K562 (cell line): ENCODE data around the gene TOR1A. TPM values are rescaled to one million over a fixed set of nuclear protein-coding genes. Genes with fewer than 3 reads are reported as not detected.

ENCODE experiments used
- CHCHD3 ChIP-seq: fragments of 250-450 bp; sonication (Bioruptor Pico); IDR thresholded peaks from 2 replicates; pipeline ENCODE4 v2.1.2; 2022; ENCODE audit warnings: mild to moderate bottlenecking
- ELF4 ChIP-seq: fragments of 450-650 bp; formaldehyde crosslinking; IDR thresholded peaks from 2 replicates; pipeline ENCODE4 v1.4.0; 2022; ENCODE audit warnings: missing genetic modification characterization
- HDAC1 ChIP-seq, 2 experiments: fragments of 450-650 bp; IDR thresholded peaks; 2 replicates each; pipeline ENCODE4 v1.6.1; 2016 to 2017; ENCODE audit warnings: inconsistent platforms in 1 of 2, mild to moderate bottlenecking in 1 of 2, moderate library complexity in 1 of 2
- HLTF ChIP-seq: fragments of 450-650 bp; IDR thresholded peaks from 2 replicates; pipeline ENCODE4 v1.6.1; 2016
- MEF2A ChIP-seq: IDR thresholded peaks from 2 replicates; pipeline ENCODE4 v1.6.1; 2011; ENCODE audit warnings: low read depth, mild to moderate bottlenecking, low read length, moderate library complexity; ENCODE audit not compliant: control insufficient read depth
- MTF1 ChIP-seq: fragments of 250-450 bp; sonication (Bioruptor Pico); IDR thresholded peaks from 2 replicates; pipeline ENCODE4 v1.9.0; 2021; ENCODE audit warnings: moderate library complexity, mild to moderate bottlenecking, inconsistent platforms, borderline replicate concordance
- NONO ChIP-seq, 2 experiments: fragments of 200-400 bp in 1 of 2; fragments of 450-650 bp in 1 of 2; formaldehyde crosslinking in 1 of 2; IDR thresholded peaks; 2 replicates each; pipeline ENCODE4 v1.6.1; 2017; ENCODE audit warnings: low read depth in 2 of 2, mild to moderate bottlenecking in 2 of 2, moderate library complexity in 2 of 2, low read length in 1 of 2
- NR2F6 ChIP-seq: fragments of 450-650 bp; formaldehyde crosslinking; IDR thresholded peaks from 2 replicates; pipeline ENCODE4 v1.4.0; 2020; ENCODE audit warnings: mild to moderate bottlenecking
- POLR2AphosphoS2 ChIP-seq: IDR thresholded peaks from 2 replicates; pipeline ENCODE4 v1.6.1; 2012; ENCODE audit warnings: low read length, improper control_type of control experiment
- PRMT5 ChIP-seq: sonication (generic); formaldehyde crosslinking; IDR thresholded peaks from 2 replicates; pipeline ENCODE4 v1.5.0; 2020; ENCODE audit warnings: missing genetic modification reagents
- RHOXF2B ChIP-seq: fragments of 250-450 bp; sonication (Bioruptor Pico); conservative IDR thresholded peaks from 2 replicates; pipeline ENCODE4 v1.5.1; 2021
- THRB ChIP-seq: fragments of 450-650 bp; formaldehyde crosslinking; conservative IDR thresholded peaks from 2 replicates; pipeline ENCODE4 v1.4.0; 2022; ENCODE audit warnings: mild to moderate bottlenecking, missing genetic modification characterization
- WHSC1 ChIP-seq: IDR thresholded peaks from one replicate; pipeline ENCODE4 v1.6.1; 2012; ENCODE audit warnings: low read length, control low read depth, inconsistent platforms
- ZNF217 ChIP-seq: sonication (generic); formaldehyde crosslinking; IDR thresholded peaks from 2 replicates; pipeline ENCODE4 v1.8.0; 2022; ENCODE audit warnings: mild to moderate bottlenecking, missing genetic modification reagents
- ZNF232 ChIP-seq: sonication (generic); formaldehyde crosslinking; IDR thresholded peaks from 2 replicates; pipeline ENCODE4 v1.8.0; 2022; ENCODE audit warnings: mild to moderate bottlenecking, missing genetic modification reagents
- ZNF318 ChIP-seq, 2 experiments: fragments of 450-650 bp; IDR thresholded peaks; 2 replicates each; pipeline ENCODE4 v1.6.1; 2016; ENCODE audit warnings: mild to moderate bottlenecking in 2 of 2, borderline replicate concordance in 1 of 2, low read depth in 1 of 2, moderate library complexity in 1 of 2
- ZNF699 ChIP-seq: fragments of 250-450 bp; sonication (Bioruptor Pico); IDR thresholded peaks from 2 replicates; pipeline ENCODE4 v1.8.0; 2021; ENCODE audit warnings: mild to moderate bottlenecking, moderate library complexity; ENCODE audit not compliant: insufficient replicate concordance
- polyA plus RNA-seq, 8 experiments: library from polyadenylated mRNA; depleted of rRNA in 4 of 8; stranded (reverse) in 5 of 8; unstranded in 3 of 8; fragments of >200 nt; fragmentation: Nextera tagmentation in 2 of 8; fragmentation: Illumina TruSeq in 1 of 8; extraction: Ambion mirVana in 2 of 8; extraction: Trizol in 1 of 8; gene quantifications; 2 replicates each; pipeline versions ENCODE4 v1.2.1 to v1.2.3, GENCODE V29; 2011 to 2014; ENCODE audit warnings: inconsistent platforms in 1 of 8, missing spikeins in 1 of 8
- total RNA-seq, 7 experiments: library from RNA; depleted of rRNA in 6 of 7; stranded (reverse); fragments of >200 nt in 6 of 7; fragmentation: Illumina TruSeq in 2 of 7; extraction: Trizol in 2 of 7; gene quantifications; 2 replicates each; pipeline versions ENCODE4 v1.2.1 to v1.2.3, GENCODE V29; 2011 to 2021; ENCODE audit warnings: low replicate concordance in 1 of 7
- TF ChIP-seq, protein P1 (sequence below), 2 experiments: fragments of 450-650 bp; conservative IDR thresholded peaks; 2 replicates each; pipeline ENCODE4 v1.6.1; 2017; ENCODE audit warnings: mild to moderate bottlenecking in 2 of 2, moderate library complexity in 2 of 2

The TOR1A gene
- total and polyA plus RNA-seq, 9 of the 15 experiments (the other 6 are each of a cell fraction or from before 2014, with no cell fraction given), result 4.5 to 85.8 (median 51.3) TPM

GRCh38 chr9:129823935-129824601, at the start of gene TOR1A (continued):
- no peak for TF ChIP-seq THRB (CRISPR knock-in tag)
- no peak for TF ChIP-seq MEF2A
- TF ChIP-seq ZNF699, result no peak
- TF ChIP-seq ELF4 (CRISPR knock-in tag), result peak; percentile 94
- peak; percentile 78 for TF ChIP-seq ZNF232 (CRISPR knock-in tag)
- TF ChIP-seq CHCHD3 (CRISPR knock-in tag), result no peak
- TF ChIP-seq PRMT5 (CRISPR knock-in tag), result no peak
- TF ChIP-seq POLR2AphosphoS2, result no peak
- no peak for TF ChIP-seq ZNF318 (IDR thresholded peaks at IDR 0.05; ENCODE audit: borderline replicate concordance in 1 of 2, low read depth in 1 of 2)
- TF ChIP-seq WHSC1, result no peak
- TF ChIP-seq, protein P1, sequence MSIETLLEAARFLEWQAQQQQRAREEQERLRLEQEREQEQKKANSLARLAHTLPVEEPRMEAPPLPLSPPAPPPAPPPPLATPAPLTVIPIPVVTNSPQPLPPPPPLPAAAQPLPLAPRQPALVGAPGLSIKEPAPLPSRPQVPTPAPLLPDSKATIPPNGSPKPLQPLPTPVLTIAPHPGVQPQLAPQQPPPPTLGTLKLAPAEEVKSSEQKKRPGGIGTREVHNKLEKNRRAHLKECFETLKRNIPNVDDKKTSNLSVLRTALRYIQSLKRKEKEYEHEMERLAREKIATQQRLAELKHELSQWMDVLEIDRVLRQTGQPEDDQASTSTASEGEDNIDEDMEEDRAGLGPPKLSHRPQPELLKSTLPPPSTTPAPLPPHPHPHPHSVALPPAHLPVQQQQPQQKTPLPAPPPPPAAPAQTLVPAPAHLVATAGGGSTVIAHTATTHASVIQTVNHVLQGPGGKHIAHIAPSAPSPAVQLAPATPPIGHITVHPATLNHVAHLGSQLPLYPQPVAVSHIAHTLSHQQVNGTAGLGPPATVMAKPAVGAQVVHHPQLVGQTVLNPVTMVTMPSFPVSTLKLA (conservative IDR thresholded peaks at IDR 0.05), result peak; percentile 100
- TF ChIP-seq HLTF, result peak; percentile 69; the same call in 1 of the 2 replicates
- no peak for TF ChIP-seq RHOXF2B (CRISPR knock-in tag)
- TF ChIP-seq MTF1 (CRISPR knock-in tag), result no peak
- peak; percentile 61; the same call in 1 of the 2 replicates for TF ChIP-seq NR2F6 (CRISPR knock-in tag)
- peak in 1 of 2 experiments; percentile 99; a peak in 3 of 4 replicates for TF ChIP-seq HDAC1 (IDR thresholded peaks at IDR 0.05)
- peak; percentile 66 to 89; a peak in 3 of 4 replicates for TF ChIP-seq NONO (IDR thresholded peaks at IDR 0.05; ENCODE audit: low read depth in 2 of 2, low read length in 1 of 2)
- no peak; the same call in 1 of the 2 replicates for TF ChIP-seq ZNF217
